HepG2 (cell line): ENCODE measurements around the gene SEC11A. TPM values are rescaled to one million over a fixed set of nuclear protein-coding genes. Genes with fewer than 3 reads are reported as not detected.

ENCODE experiments used
- ATAC-seq: fragments of 200-7000 bp; cut with Tn5 transposase; 3 replicates; pipeline ENCODE4 v1.9.1; 2020; ENCODE audit warnings: mild to moderate bottlenecking, moderate library complexity
- BruUV-seq: library from RNA; stranded (reverse); fragments of 400-500 nt; replicated peaks from 2 replicates; lab custom pipeline; 2021; lab: Mats Ljungman, UMichigan
- CTCF ChIA-PET: fragments of 300-600 bp; formaldehyde crosslinking; extraction: SDS; loops from one replicate; lab custom pipeline; 2021; ENCODE audit warnings: low total read pairs, inconsistent platforms, low intra/inter-chr PET ratio; lab: Yijun Ruan, JAX
- POLR2A ChIA-PET: fragments of 350-600 bp; sonication (Branson Sonifier 250); formaldehyde crosslinking; loops from one replicate; lab custom pipeline; 2020; ENCODE audit warnings: antibody characterized with exemption, inconsistent platforms; lab: Yijun Ruan, JAX
- DNase-seq: peaks from one replicate; pipeline ENCODE4 v3.0.0-alpha.2; 2015; ENCODE audit warnings: low spot score
- FAIRE-seq: peaks from 3 replicates; lab custom pipeline; 2011; peaks lifted over from hg19 to GRCh38; lab: Jason Lieb, UNC
- H2AFZ ChIP-seq: one replicate; pipeline ENCODE4 v1.6.1; 2011; ENCODE audit warnings: low read length, inconsistent platforms
- H3K27ac ChIP-seq: fragments of 300-600 bp; 3 replicates; pipeline ENCODE4 v1.8.0; 2011; ENCODE audit warnings: mixed run types, mild to moderate bottlenecking, mixed read lengths, low read length, inconsistent platforms; ENCODE audit not compliant: insufficient read depth; ENCODE audit errors: extremely low read length
- H3K27me3 ChIP-seq, 2 experiments: fragments of 200-600 bp in 1 of 2; 2 replicates in 1 of 2; 3 replicates in 1 of 2; pipeline versions ENCODE4 v1.6.0 to v1.8.0; 2011; ENCODE audit warnings: low read length in 2 of 2, mild to moderate bottlenecking in 2 of 2, moderate library complexity in 2 of 2, inconsistent platforms in 1 of 2; ENCODE audit not compliant: insufficient read depth in 2 of 2, control insufficient read depth in 1 of 2
- H3K36me3 ChIP-seq, 2 experiments: fragments of 200-600 bp in 1 of 2; replicated peaks in 1 of 2; 2 replicates in 1 of 2; 3 replicates in 1 of 2; pipeline versions ENCODE4 v1.5.1 to v1.8.0; 2011; ENCODE audit warnings: low read length in 2 of 2, inconsistent platforms in 1 of 2; ENCODE audit not compliant: insufficient read depth in 2 of 2, control insufficient read depth in 1 of 2
- H3K4me1 ChIP-seq: 2 replicates; pipeline ENCODE4 v1.5.1; 2012; ENCODE audit warnings: low read length, inconsistent platforms; ENCODE audit not compliant: insufficient read depth
- H3K4me2 ChIP-seq: 2 replicates; pipeline ENCODE4 v1.6.0; 2011; ENCODE audit warnings: low read depth, low read length, inconsistent platforms
- H3K4me3 ChIP-seq, 3 experiments: fragments of 200-600 bp in 1 of 3; sonication (generic), shearing (Covaris generic) in 1 of 3; replicated peaks in 1 of 3; 2 replicates each; pipeline ENCODE4 v1.5.1; 2011 to 2016; ENCODE audit warnings: low read length in 3 of 3, inconsistent platforms in 2 of 3, low read depth in 2 of 3, mild to moderate bottlenecking in 2 of 3, control low read depth in 1 of 3, mixed read lengths in 1 of 3; ENCODE audit not compliant: insufficient read depth in 1 of 3
- H3K79me2 ChIP-seq: one replicate; pipeline ENCODE4 v1.6.1; 2011; ENCODE audit warnings: low read length, inconsistent platforms; ENCODE audit not compliant: insufficient read depth
- H3K9ac ChIP-seq: 2 replicates; pipeline ENCODE4 v1.6.0; 2011; ENCODE audit warnings: mild to moderate bottlenecking, low read depth, low read length, inconsistent platforms; ENCODE audit not compliant: insufficient read depth
- H3K9me3 ChIP-seq: 2 replicates; pipeline ENCODE4 v1.5.1; 2012; ENCODE audit warnings: mild to moderate bottlenecking, low read length
- H4K20me1 ChIP-seq: 2 replicates; pipeline ENCODE4 v1.6.0; 2011; ENCODE audit warnings: inconsistent platforms, mild to moderate bottlenecking, low read length, moderate library complexity; ENCODE audit not compliant: insufficient read depth
- AKNA ChIP-seq: sonication (generic); formaldehyde crosslinking; IDR thresholded peaks from 2 replicates; pipeline ENCODE4 v1.4.0; 2020; ENCODE audit warnings: missing genetic modification reagents, borderline replicate concordance
- HNRNPK ChIP-seq: fragments of 200-400 bp; formaldehyde crosslinking; IDR thresholded peaks from 2 replicates; pipeline ENCODE4 v1.6.1; 2018; ENCODE audit warnings: low read length, low read depth, moderate library complexity, mild to moderate bottlenecking; ENCODE audit not compliant: poor library complexity, severe bottlenecking
- MAZ ChIP-seq, 2 experiments: sonication (generic) in 1 of 2; formaldehyde crosslinking in 1 of 2; IDR thresholded peaks; 2 replicates each; pipeline versions ENCODE4 v1.5.0 to v1.6.1; 2012 to 2020; ENCODE audit warnings: low read depth in 2 of 2, mild to moderate bottlenecking in 2 of 2, borderline replicate concordance in 1 of 2, improper control_type of control experiment in 1 of 2, low read length in 1 of 2, missing genetic modification reagents in 1 of 2, moderate library complexity in 1 of 2
- RAD21 ChIP-seq: fragments of 450-650 bp; formaldehyde crosslinking; IDR thresholded peaks from 2 replicates; pipeline ENCODE4 v1.5.0; 2020; ENCODE audit warnings: mild to moderate bottlenecking
- ZBED4 ChIP-seq: sonication (generic); formaldehyde crosslinking; IDR thresholded peaks from 2 replicates; pipeline ENCODE4 v1.4.0; 2020; ENCODE audit warnings: missing genetic modification reagents, borderline replicate concordance
- ZNF260 ChIP-seq: sonication (generic); formaldehyde crosslinking; IDR thresholded peaks from 2 replicates; pipeline ENCODE4 v1.4.0; 2020; ENCODE audit warnings: missing genetic modification reagents, low read depth, mild to moderate bottlenecking, borderline replicate concordance
- ZNF34 ChIP-seq: sonication (generic); formaldehyde crosslinking; IDR thresholded peaks from 2 replicates; pipeline ENCODE4 v1.4.0; 2020; ENCODE audit warnings: mild to moderate bottlenecking, missing genetic modification reagents, borderline replicate concordance
- ZNF451 ChIP-seq: sonication (generic); formaldehyde crosslinking; IDR thresholded peaks from 2 replicates; pipeline ENCODE4 v1.5.0; 2020; ENCODE audit warnings: mild to moderate bottlenecking, missing genetic modification reagents
- ZNF503 ChIP-seq: sonication (generic); formaldehyde crosslinking; IDR thresholded peaks from 2 replicates; pipeline ENCODE4 v1.4.0; 2020; ENCODE audit warnings: missing genetic modification reagents
- ZNF576 ChIP-seq: sonication (generic); formaldehyde crosslinking; IDR thresholded peaks from 2 replicates; pipeline ENCODE4 v1.4.0; 2020; ENCODE audit warnings: mild to moderate bottlenecking, missing genetic modification reagents
- WGBS: methylation state at CpG from one replicate; pipeline ENCODE4 v1.1.6; 2017; ENCODE audit warnings: low lambda C conversion rate; 5-methylcytosine and 5-hydroxymethylcytosine counted together
- in situ Hi-C: cut with HindIII; loops from 2 replicates; pipeline ENCODE4 v1.10.0; 2017; ENCODE audit warnings: low pct_unique_long_range_greater_than_20kb; ENCODE audit not compliant: extremely low pct_ligation_motif_present
- intact Hi-C: fragments of 100-400 bp; cut with micrococcal nuclease; formaldehyde crosslinking; loops from one replicate; pipeline ENCODE4 v1.10.0; 2022; ENCODE audit not compliant: unreplicated experiment
- polyA plus RNA-seq, 8 experiments: library from polyadenylated mRNA; depleted of rRNA in 3 of 8; stranded (reverse) in 7 of 8; unstranded in 1 of 8; fragments of >200 nt; fragmentation: Illumina TruSeq in 4 of 8; extraction: Trizol in 4 of 8; gene quantifications; 2 replicates each; pipeline versions ENCODE4 v1.2.1 to v1.2.3, GENCODE V29; 2011 to 2016; ENCODE audit warnings: low read depth in 4 of 8, missing spikeins in 1 of 8, mixed read lengths in 1 of 8; ENCODE audit not compliant: insufficient read depth in 1 of 8
- total RNA-seq, 5 experiments: library from RNA; depleted of rRNA; stranded (reverse); fragments of >200 nt; fragmentation: Illumina TruSeq; extraction: Trizol; gene quantifications; 2 replicates each; pipeline ENCODE4 v1.2.3, GENCODE V29; 2016; ENCODE audit warnings: low read depth in 1 of 5

Gene SEC11A
- total and polyA plus RNA-seq, 2 of the 13 experiments (the other 11 are each of a cell fraction or from before 2014, with no cell fraction given) = 141 to 230 TPM

- TF ChIP-seq ZNF260 (CRISPR knock-in tag) = no peak
These were observed 24.8 kb upstream of the SEC11A start (continued) for GRCh38 chr15:84740691-84741090.

- intact Hi-C loops (no loop called here), in situ Hi-C loops (no loop called here)
- H3K9ac ChIP-seq = no peak overlapping the region
- H3K27me3 ChIP-seq = no peaks in the 10 kb centered on the region
- H3K36me3 ChIP-seq = no peaks in the 10 kb centered on the region
- no peaks in the 10 kb centered on the region for H3K9me3 ChIP-seq
- H3K79me2 ChIP-seq = no peaks in the 10 kb centered on the region
- no peak overlapping the region for H3K27ac ChIP-seq
- DNase-seq (no peak), ATAC-seq (no peak), FAIRE-seq (no peak)
- H3K4me2 ChIP-seq = no peak overlapping the region
- peaks cover 36% of the 10 kb centered on the region for H3K4me1 ChIP-seq
- no TSS peak for BruUV-seq
- H4K20me1 ChIP-seq = no peaks in the 10 kb centered on the region
- 90% methylated on average over 2 of the region's 2 CpGs for WGBS
- CTCF ChIA-PET = no interaction called here
- no peak overlapping the region for H2AFZ ChIP-seq
- H3K4me3 ChIP-seq = no peak overlapping the region
- POLR2A ChIA-PET = no interaction called here
- no peak for TF ChIP-seq ZNF576
- TF ChIP-seq ZNF451 = no peak
- no peak for TF ChIP-seq AKNA (CRISPR knock-in tag)
- no peak for TF ChIP-seq ZNF34 (CRISPR knock-in tag)
- TF ChIP-seq MAZ (IDR thresholded peaks at IDR 0.05; ENCODE audit: borderline replicate concordance, low read depth, low read length) = no peak
- TF ChIP-seq MAZ (CRISPR knock-in tag; IDR thresholded peaks at IDR 0.05; ENCODE audit: low read depth) = no peak
- no peak for TF ChIP-seq RAD21
- no peak for TF ChIP-seq HNRNPK
- no peak for TF ChIP-seq ZBED4 (CRISPR knock-in tag)
- no peak for TF ChIP-seq ZNF503
These were observed 21.1 kb upstream of the SEC11A start for GRCh38 chr15:84737005-84737404.
